Right cardiac atrium (tissue), 5 donors: ENCODE data around the gene ERCC4. TPM values are rescaled to one million over a fixed set of nuclear protein-coding genes. Genes with fewer than 3 reads are reported as not detected.

Source experiments
- ATAC-seq, 2 donors: fragments of 200-7000 bp; cut with Tn5 transposase; one replicate each; pipeline versions ENCODE4 v1.8.0 to v1.9.1; 2020; ENCODE audit warnings: moderate library complexity in 2 of 2, mild to moderate bottlenecking in 1 of 2
- DNase-seq, 3 donors: peaks; one replicate each; pipeline ENCODE4 v3.0.0-alpha.2; 2020
- H3K27ac ChIP-seq: one replicate; pipeline ENCODE4 v1.5.1; 2013; ENCODE audit warnings: mild to moderate bottlenecking, low read length, control low read depth, moderate library complexity
- H3K27me3 ChIP-seq: one replicate; pipeline ENCODE4 v1.6.1; 2013; ENCODE audit not compliant: control insufficient read depth, insufficient read depth
- H3K4me1 ChIP-seq: one replicate; pipeline ENCODE4 v1.6.1; 2013; ENCODE audit warnings: low read length; ENCODE audit not compliant: control insufficient read depth, insufficient read depth
- H3K4me3 ChIP-seq: one replicate; pipeline ENCODE4 v1.5.1; 2013; ENCODE audit warnings: low read length, control low read depth
- H3K9me3 ChIP-seq: one replicate; pipeline ENCODE4 v1.6.1; 2013; ENCODE audit warnings: low read length; ENCODE audit not compliant: control insufficient read depth
- WGBS: extraction: QIAGEN DNeasy Blood & Tissue Kit; methylation state at CpG from one replicate; pipeline ENCODE4 v1.1.7; 2013; 5-methylcytosine and 5-hydroxymethylcytosine counted together
- intact Hi-C, 4 donors: fragments of 100-400 bp; cut with DNase I; formaldehyde crosslinking; loops; one replicate each; pipeline versions ENCODE4 v1.11.0 to v1.14.0; 2022 to 2023
- polyA plus RNA-seq: library from polyadenylated mRNA; stranded (reverse); fragments of 200-250 nt; gene quantifications from one replicate; pipeline ENCODE4 v1.2.3, GENCODE V29; 2013
- total RNA-seq, 4 donors: library from RNA; stranded (reverse); fragmentation: NEBNext Ultra II Directional; extraction: Animal tissue kit (Norgen Biotek cat#: 25700); gene quantifications; one replicate each; pipeline ENCODE4 v1.2.1, GENCODE V29; 2021
- donor health status: healthy with polysubstance abuse.
- donor health status: DM: no; HTN: yes; CAD: no.
- donor health status: DM: no; HTN: no; CAD: no.
- donor health status: DM: no; HTN: yes; CAD: no; lungs with severe emphysema.
- donor health status: DM: yes; HTN: yes; CAD: no.

The ERCC4 gene
- total and polyA plus RNA-seq, 5 donors = 2.3 to 14.4 (median 9.6) TPM

GRCh38 chr16:13994239-13995106 is 74.5 kb downstream of the ERCC4 start:
- Histone ChIP-seq H3K27ac (peak overlapping the region; percentile 99), H3K9me3 (no peaks in the 10 kb centered on the region), H3K4me3 (peak overlapping the region; percentile 13), H3K4me1 (peaks cover 7% of the 10 kb centered on the region), H3K27me3 (no peaks in the 10 kb centered on the region)
- 27% methylated on average over 14 of the region's 14 CpGs for WGBS
- peak; percentile 82 to 84 for ATAC-seq
- no peak for DNase-seq
- intact Hi-C loops = loop anchor here in 2 of 4 donors (5.0 to 10.0 kb wide), 2 partner anchors 60 to 78 kb away; partner anchors contain the start of gene MRTFB (in 1 of the 2)

- no peaks in the 10 kb centered on the region for H3K27me3 ChIP-seq
- peaks cover 13% of the 10 kb centered on the region for H3K4me1 ChIP-seq
- WGBS = 78% methylated on average over 1 of the region's 1 CpG
- H3K4me3 ChIP-seq = no peak overlapping the region
- intact Hi-C loops = loop anchor here in 2 of 4 donors (5.0 to 10.0 kb wide), 2 partner anchors 60 to 77 kb away; partner anchors contain the start of gene MRTFB (in 1 of the 2)
- no peaks in the 10 kb centered on the region for H3K9me3 ChIP-seq
- peak overlapping the region; percentile 77 for H3K27ac ChIP-seq
- ATAC-seq = no peak
- DNase-seq = no peak
Measured at GRCh38 chr16:13995194-13995593, 75.2 kb downstream of the ERCC4 start.

- ATAC-seq (no peak), DNase-seq (no peak)
- Histone ChIP-seq H3K4me1 (peaks cover 14% of the 10 kb centered on the region), H3K9me3 (no peaks in the 10 kb centered on the region), H3K27me3 (no peaks in the 10 kb centered on the region), H3K27ac (peak overlapping the region; percentile 57), H3K4me3 (no peak overlapping the region)
- 90% methylated on average over 11 of the region's 11 CpGs for WGBS
- intact Hi-C loops = loop anchor here in 2 of 4 donors (5.0 to 10.0 kb wide), 2 partner anchors 62 to 75 kb away; partner anchors contain the start of gene MRTFB (in 1 of the 2)
Measured at GRCh38 chr16:13996778-13997288, 76.9 kb downstream of the ERCC4 start.

- H3K27ac ChIP-seq = no peak overlapping the region
Measured at GRCh38 chr16:13997526-13997925, 77.6 kb downstream of the ERCC4 start.

GRCh38 chr16:13997933-13998332 is 78.0 kb downstream of the ERCC4 start:
- H3K9me3 ChIP-seq = no peaks in the 10 kb centered on the region
- intact Hi-C loops = loop anchor here in 2 of 4 donors (5.0 to 10.0 kb wide), 2 partner anchors 63 to 74 kb away; partner anchors contain the start of gene MRTFB (in 1 of the 2)
- 65% methylated on average over 5 of the region's 5 CpGs for WGBS
- ATAC-seq = no peak
- no peak for DNase-seq
- H3K4me3 ChIP-seq = no peak overlapping the region
- no peaks in the 10 kb centered on the region for H3K27me3 ChIP-seq
- H3K27ac ChIP-seq = peak overlapping the region; percentile 10
- peaks cover 16% of the 10 kb centered on the region for H3K4me1 ChIP-seq

More at GRCh38 chr16:13997526-13997925, 77.6 kb downstream of the ERCC4 start:
- intact Hi-C loops = loop anchor here in 2 of 4 donors (5.0 to 10.0 kb wide), 2 partner anchors 63 to 75 kb away; partner anchors contain the start of gene MRTFB (in 1 of the 2)
- no peak for ATAC-seq
- Histone ChIP-seq H3K4me3 (no peak overlapping the region), H3K27me3 (no peaks in the 10 kb centered on the region), H3K4me1 (peaks cover 14% of the 10 kb centered on the region), H3K9me3 (no peaks in the 10 kb centered on the region)
- 84% methylated on average over 4 of the region's 4 CpGs for WGBS
- DNase-seq = no peak

GRCh38 chr16:13999071-13999894 is 79.3 kb downstream of the ERCC4 start:
- H3K9me3 ChIP-seq = no peaks in the 10 kb centered on the region
- peaks cover 19% of the 10 kb centered on the region for H3K4me1 ChIP-seq
- ATAC-seq (no peak), DNase-seq (no peak)
- H3K27ac ChIP-seq = peak overlapping the region; percentile 95
- no peaks in the 10 kb centered on the region for H3K27me3 ChIP-seq
- intact Hi-C loops = loop anchor here in 2 of 4 donors (5.0 to 10.0 kb wide), 2 partner anchors 64 to 73 kb away; partner anchors contain the start of gene MRTFB (in 1 of the 2)
- H3K4me3 ChIP-seq = no peak overlapping the region
- 53% methylated on average over 10 of the region's 10 CpGs for WGBS

GRCh38 chr16:13999895-14000425 is 80.0 kb downstream of the ERCC4 start:
- 24% methylated on average over 12 of the region's 12 CpGs for WGBS
- Histone ChIP-seq H3K4me3 (no peak overlapping the region), H3K27ac (peak overlapping the region; percentile 95), H3K9me3 (no peaks in the 10 kb centered on the region), H3K4me1 (peaks cover 22% of the 10 kb centered on the region), H3K27me3 (no peaks in the 10 kb centered on the region)
- intact Hi-C loops = loop anchor here in 2 of 4 donors (5.0 to 10.0 kb wide), 3 partner anchors 65 to 185 kb away; partner anchors contain the start of gene MRTFB (in 1 of the 2)
- ATAC-seq (peak; percentile 85 to 86), DNase-seq (peak; percentile 30 to 79 (median 71))

GRCh38 chr16:14001521-14001920 is 81.6 kb downstream of the ERCC4 start:
- intact Hi-C loops = loop anchor here in 1 of 4 donors (10.0 kb wide), 1 partner anchor 183 kb away; no protein-coding TSS in a partner anchor
- ATAC-seq (no peak), DNase-seq (no peak)
- no peaks in the 10 kb centered on the region for H3K27me3 ChIP-seq
- H3K27ac ChIP-seq = no peak overlapping the region
- peaks cover 23% of the 10 kb centered on the region for H3K4me1 ChIP-seq
- H3K9me3 ChIP-seq = no peaks in the 10 kb centered on the region
- no peak overlapping the region for H3K4me3 ChIP-seq
- WGBS = 96% methylated on average over 10 of the region's 10 CpGs
